ENCODE measurements around the gene FBXL22. TPM values are rescaled to one million over a fixed set of nuclear protein-coding genes. Genes with fewer than 3 reads are reported as not detected.

The FBXL22 gene
- total RNA-seq, 1 donor from 2014 or later = 0.43 TPM

DNA sequence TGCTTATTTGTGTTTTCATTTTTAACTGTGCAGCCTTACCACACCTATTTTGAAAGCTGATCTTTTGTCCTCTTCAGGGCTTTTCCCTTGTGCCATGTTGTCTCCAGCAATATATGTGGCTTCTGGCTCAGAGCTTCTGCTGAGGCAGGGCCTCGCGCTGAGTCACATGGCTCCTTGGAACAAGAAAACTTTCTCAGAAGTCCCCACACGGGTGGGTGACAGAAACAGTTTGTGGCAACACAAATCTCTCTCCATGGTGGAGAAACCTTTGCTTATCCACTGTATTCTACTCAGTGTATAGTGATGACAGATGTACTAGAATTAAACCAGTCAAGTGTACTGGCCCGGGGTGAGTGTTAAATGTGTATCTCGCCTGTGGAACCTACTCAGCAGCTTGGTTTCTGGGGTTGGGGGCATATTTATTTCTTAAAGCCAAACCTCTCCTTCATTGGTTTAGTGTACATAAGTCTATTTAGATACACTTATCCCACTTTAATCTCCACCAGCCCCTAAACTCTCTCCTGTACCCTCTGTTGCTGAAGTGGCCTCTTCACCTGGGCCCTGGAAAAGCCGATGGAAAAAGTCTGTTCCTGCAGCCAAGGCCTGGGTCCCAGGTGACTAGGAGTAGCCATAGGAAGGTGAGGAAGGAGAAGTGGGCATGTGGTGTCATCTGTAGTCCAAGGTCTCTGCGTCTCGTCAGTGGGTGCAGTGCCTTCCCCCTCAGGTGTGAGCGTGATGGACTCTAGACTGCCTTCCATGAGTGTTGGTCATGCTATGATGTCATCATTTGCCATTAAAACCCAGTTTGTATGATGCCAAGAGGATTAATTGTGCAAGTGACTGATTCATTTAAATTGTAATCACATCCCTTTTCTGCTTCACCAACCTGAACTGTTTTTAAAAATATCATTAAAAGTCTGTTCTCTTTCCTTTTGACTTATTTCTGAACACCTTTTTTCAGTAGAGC is 3.2 kb upstream of the FBXL22 start:
- intact Hi-C loops (cut with DNase I) = loop anchor here (10.0 kb wide), 1 partner anchor 501 kb away; the partner anchor contains the start of genes CIAO2A and SNX1

DNA sequence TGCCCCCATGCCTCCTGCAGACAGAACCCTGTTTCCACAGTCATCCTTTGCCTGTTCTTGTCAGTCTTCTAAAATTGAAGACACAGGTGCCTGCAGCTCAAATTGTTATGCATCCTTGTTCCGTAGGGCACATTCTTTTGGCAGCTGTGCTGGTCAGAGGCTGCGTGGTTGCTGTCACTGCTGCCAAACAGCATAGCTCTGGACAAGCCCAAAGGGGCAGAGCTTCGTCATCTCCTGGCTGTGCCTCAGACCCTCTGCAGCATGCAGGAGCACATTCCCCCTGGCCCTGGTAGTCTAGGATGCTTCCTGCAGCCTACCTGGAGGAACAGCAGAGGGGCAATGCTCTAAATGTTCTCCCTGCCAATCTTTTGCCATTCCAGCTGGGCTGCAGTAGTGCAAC is 2.1 kb upstream of the FBXL22 start:
- H3K27ac ChIP-seq = peak overlapping the region; percentile 77 to 86
- H3K27me3 ChIP-seq = no peaks in the 10 kb centered on the region
- no peak for DNase-seq (ENCODE audit: low spot score in 2 of 2)
- peaks cover 18 to 29% of the 10 kb centered on the region in 2 donors for H3K36me3 ChIP-seq
- H3K4me1 ChIP-seq = peaks cover 5 to 33% of the 10 kb centered on the region in 2 donors
- no peaks in the 10 kb centered on the region for H3K9me3 ChIP-seq
- intact Hi-C loops (cut with DNase I) = loop anchor here (5.0 to 10.0 kb wide), 3 partner anchors 43 to 500 kb away; partner anchors contain the start of genes CIAO2A and SNX1
- no peak overlapping the region for H3K4me3 ChIP-seq
- TF ChIP-seq, protein P1, sequence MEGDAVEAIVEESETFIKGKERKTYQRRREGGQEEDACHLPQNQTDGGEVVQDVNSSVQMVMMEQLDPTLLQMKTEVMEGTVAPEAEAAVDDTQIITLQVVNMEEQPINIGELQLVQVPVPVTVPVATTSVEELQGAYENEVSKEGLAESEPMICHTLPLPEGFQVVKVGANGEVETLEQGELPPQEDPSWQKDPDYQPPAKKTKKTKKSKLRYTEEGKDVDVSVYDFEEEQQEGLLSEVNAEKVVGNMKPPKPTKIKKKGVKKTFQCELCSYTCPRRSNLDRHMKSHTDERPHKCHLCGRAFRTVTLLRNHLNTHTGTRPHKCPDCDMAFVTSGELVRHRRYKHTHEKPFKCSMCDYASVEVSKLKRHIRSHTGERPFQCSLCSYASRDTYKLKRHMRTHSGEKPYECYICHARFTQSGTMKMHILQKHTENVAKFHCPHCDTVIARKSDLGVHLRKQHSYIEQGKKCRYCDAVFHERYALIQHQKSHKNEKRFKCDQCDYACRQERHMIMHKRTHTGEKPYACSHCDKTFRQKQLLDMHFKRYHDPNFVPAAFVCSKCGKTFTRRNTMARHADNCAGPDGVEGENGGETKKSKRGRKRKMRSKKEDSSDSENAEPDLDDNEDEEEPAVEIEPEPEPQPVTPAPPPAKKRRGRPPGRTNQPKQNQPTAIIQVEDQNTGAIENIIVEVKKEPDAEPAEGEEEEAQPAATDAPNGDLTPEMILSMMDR (IDR thresholded peaks at IDR 0.05) = no peak

More for the DNA sequence above, 3.2 kb upstream of the FBXL22 start:
- peaks cover 27 to 39% of the 10 kb centered on the region in 2 donors for H3K36me3 ChIP-seq
- H3K4me1 ChIP-seq = peaks cover 5 to 25% of the 10 kb centered on the region in 2 donors
- no peaks in the 10 kb centered on the region for H3K9me3 ChIP-seq
- DNase-seq (ENCODE audit: low spot score in 2 of 2) = no peak
- H3K27ac ChIP-seq = no peak overlapping the region
- no peaks in the 10 kb centered on the region for H3K27me3 ChIP-seq
- TF ChIP-seq, protein P1 (IDR thresholded peaks at IDR 0.05) = no peak
- no peak overlapping the region for H3K4me3 ChIP-seq

DNA sequence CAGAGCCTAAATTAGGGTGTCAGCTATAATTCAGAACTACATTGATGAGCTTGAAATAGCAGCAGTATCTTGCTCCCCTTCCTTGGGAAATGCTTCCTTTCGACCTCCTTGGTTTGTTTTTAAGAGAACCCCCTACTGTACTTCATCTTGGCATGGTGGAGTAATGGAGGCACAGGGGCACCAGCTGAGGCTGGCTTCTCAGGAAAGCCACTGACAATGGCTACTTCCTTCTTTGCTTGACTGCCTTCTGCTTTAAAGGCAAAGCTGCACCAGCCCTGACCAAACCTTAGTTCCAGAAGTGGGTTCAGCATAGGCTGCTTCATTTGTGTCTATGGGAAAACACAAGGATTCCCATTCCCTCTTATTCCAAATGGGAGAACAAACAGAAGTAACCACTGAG is 1.5 kb upstream of the FBXL22 start:
- intact Hi-C loops (cut with DNase I) = loop anchor here (5.0 to 10.0 kb wide), 3 partner anchors 43 to 499 kb away; partner anchors contain the start of genes CIAO2A and SNX1
- Histone ChIP-seq H3K36me3 (peaks cover 13 to 22% of the 10 kb centered on the region in 2 donors), H3K4me1 (peaks cover 5 to 33% of the 10 kb centered on the region in 2 donors), H3K9me3 (no peaks in the 10 kb centered on the region), H3K27me3 (no peaks in the 10 kb centered on the region), H3K27ac (peak overlapping the region; percentile 77 to 86), H3K4me3 (no peak overlapping the region)
- DNase-seq (ENCODE audit: low spot score in 2 of 2) = no peak
- TF ChIP-seq, protein P1 (IDR thresholded peaks at IDR 0.05) = no peak

DNA sequence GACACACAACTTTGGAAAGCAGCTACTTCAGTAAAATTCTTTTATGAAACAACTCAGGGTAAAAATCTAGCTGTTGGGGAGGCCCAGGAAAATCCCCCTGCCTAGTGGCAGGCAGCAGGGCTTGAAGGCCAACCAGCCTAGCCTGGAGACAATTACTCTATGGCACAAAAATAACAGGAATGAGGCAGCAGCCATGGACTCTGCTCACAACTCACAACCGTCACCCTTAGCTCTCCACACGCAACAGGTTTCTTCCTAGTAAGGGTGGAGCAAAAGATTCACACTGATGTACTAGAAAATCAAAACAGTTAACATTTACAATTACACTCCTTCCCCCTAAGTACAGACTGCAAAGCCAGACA is 530 bp upstream of the FBXL22 start:
- intact Hi-C loops (cut with DNase I) = loop anchor here (5.0 to 10.0 kb wide), 3 partner anchors 44 to 498 kb away; partner anchors contain the start of genes CIAO2A and SNX1
- H3K4me1 ChIP-seq = peaks cover 5 to 38% of the 10 kb centered on the region in 2 donors

DNA sequence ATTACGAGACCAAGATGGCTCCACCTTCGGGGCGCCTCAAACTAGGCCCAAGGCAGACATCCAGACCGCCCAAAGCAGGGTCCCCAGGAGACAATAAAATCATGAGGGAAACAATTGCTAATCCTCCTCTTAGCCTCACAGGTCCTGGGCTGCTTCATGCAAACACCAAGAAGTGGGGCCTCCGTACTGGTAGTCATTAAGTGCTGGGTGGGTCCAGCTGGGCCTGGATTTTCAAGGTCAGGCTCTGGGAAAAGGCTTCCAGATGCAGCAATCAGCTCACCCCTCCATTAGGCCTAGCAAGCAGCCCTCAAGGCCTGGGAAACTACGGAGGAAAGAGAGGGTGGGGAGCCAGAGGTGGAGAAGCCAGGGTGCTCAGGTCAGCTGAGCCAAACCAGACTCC is 634 bp downstream of the FBXL22 start:
- intact Hi-C loops (cut with DNase I) = loop anchor here (5.0 to 10.0 kb wide), 3 partner anchors 46 to 497 kb away; partner anchors contain the start of genes CIAO2A and SNX1
- no peak for DNase-seq (ENCODE audit: low spot score in 2 of 2)
- Histone ChIP-seq H3K27me3 (no peaks in the 10 kb centered on the region), H3K4me1 (peaks cover 5 to 44% of the 10 kb centered on the region in 2 donors), H3K36me3 (peaks cover 0 to 9% of the 10 kb centered on the region in 2 donors), H3K27ac (peak overlapping the region; percentile 77 to 86), H3K4me3 (peak overlapping the region; percentile 27 to 86), H3K9me3 (no peaks in the 10 kb centered on the region)
- TF ChIP-seq, protein P1 (IDR thresholded peaks at IDR 0.05) = no peak

More for the DNA sequence above, 530 bp upstream of the FBXL22 start:
- Histone ChIP-seq H3K9me3 (no peaks in the 10 kb centered on the region), H3K36me3 (peaks cover 5 to 14% of the 10 kb centered on the region in 2 donors), H3K27me3 (no peaks in the 10 kb centered on the region), H3K27ac (peak overlapping the region; percentile 77 to 86), H3K4me3 (peak overlapping the region in 1 of 2 donors; percentile 86)
- TF ChIP-seq, protein P1 (IDR thresholded peaks at IDR 0.05) = no peak
- no peak for DNase-seq (ENCODE audit: low spot score in 2 of 2)
